ENCODE data around the gene OCSTAMP.

The OCSTAMP gene

DNA sequence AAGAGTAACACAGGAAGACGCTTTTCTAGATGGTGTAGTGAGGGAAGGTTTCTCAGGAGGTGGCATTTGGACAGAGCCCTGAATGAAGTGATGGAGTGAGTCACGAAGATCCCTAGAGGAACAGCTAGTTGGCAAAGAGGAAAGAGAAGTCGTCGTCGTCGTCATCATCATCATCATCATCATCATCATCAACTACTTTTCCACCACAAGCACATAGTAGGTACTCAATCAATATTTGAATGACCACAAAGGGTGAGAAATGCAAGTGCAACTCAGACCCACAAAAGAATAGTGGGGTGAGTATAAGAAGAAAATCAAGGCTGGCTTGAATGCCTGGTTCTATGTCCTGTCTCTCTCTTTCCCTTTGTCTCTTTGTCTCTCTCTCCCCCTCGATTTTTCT lies 28.3 kb upstream of the OCSTAMP start:
- no peak overlapping the region for H3K4me3 Mint-ChIP-seq
- H3K4me1 Mint-ChIP-seq, result peaks cover 13% of the 10 kb centered on the region
- H3K9me3 Mint-ChIP-seq, result no peaks in the 10 kb centered on the region
- no peaks in the 10 kb centered on the region for H3K36me3 Mint-ChIP-seq
- ATAC-seq (no peak), DNase-seq (ENCODE audit: low spot score in 2 of 2) (no peak)
- no peak overlapping the region for H3K27ac Mint-ChIP-seq

DNA sequence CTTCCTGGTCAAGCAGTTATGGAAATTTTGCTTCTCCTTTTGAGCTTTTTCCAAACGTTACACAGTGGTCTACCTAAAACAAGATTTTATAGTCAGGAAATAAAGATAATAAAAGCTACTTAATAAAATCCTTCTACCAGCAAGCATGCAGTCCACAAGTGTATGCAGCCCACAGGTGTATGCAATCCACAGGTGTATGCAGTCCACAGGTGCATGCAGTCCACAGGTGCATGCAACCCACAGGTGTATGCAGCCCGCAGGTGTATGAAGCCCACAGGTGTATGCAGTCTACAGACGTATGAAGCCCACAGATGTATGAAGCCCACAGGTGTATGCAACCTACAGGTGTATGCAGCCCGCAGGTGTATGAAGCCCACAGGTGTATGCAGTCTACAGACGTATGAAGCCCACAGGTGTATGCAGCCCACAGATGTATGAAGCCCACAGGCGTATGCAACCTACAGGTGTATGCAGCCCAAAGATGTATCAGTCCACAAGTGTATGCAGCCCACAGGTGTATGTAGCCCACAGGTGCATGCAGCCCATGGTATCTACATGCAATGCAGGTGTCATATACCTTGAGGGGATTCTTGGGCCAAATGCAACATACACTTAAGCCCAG lies 26.4 kb upstream of the OCSTAMP start:
- no peak for ATAC-seq
- Mint-ChIP-seq H3K4me1 (peaks cover 18% of the 10 kb centered on the region), H3K27ac (no peak overlapping the region), H3K9me3 (no peaks in the 10 kb centered on the region), H3K36me3 (no peaks in the 10 kb centered on the region), H3K4me3 (no peak overlapping the region)
- DNase-seq (ENCODE audit: low spot score in 2 of 2), result no peak

DNA sequence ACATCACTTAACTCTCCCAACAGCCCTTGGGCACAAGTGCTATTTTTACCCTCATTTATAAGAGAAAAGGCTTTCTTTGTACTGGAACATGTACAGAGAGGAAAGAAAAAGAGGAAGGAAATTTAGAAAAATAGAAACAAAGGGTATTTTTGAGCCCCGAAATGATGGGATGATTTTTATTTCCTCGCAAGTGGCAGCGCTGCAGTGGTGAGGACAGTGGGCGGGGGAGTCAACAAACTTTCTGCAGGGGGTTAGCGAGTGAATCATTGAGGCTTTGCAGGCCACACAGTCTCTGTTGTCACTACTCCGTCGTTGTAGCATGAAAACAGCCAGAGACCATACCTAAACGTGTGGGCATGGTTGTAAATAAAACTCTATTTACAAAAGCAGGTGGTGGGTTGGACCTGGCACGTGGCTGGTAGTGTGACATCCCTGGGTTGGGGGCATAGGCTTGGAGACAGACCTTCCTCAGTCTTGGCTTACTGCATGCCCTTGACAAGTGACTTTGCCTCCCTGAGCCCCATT lies 25.5 kb upstream of the OCSTAMP start:
- peaks cover 18% of the 10 kb centered on the region for H3K4me1 Mint-ChIP-seq
- ATAC-seq, result peak; percentile 93
- no peak for DNase-seq (ENCODE audit: low spot score in 2 of 2)

DNA sequence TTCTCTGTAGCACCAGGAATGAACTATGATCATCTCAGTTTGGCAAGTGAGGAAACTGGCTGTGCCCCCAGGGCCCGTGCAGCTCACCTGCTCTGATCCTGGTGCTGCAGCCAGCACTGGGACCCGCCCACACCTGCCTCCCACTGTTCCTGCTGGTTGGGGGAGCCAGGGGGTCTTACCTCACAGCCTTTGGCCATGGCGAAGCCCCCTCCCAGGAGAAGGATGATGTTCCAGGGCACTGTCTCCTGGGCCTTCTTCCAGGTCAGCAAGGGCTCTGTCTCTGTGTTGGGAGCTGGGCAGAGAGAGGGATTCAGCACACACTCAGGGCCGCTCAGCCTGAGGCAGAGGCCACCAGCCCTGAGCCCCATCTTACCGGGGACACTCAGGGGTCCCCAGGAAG lies 24.9 kb upstream of the OCSTAMP start:
- Mint-ChIP-seq H3K4me1 (peaks cover 18% of the 10 kb centered on the region), H3K4me3 (no peak overlapping the region), H3K9me3 (no peaks in the 10 kb centered on the region), H3K27ac (no peak overlapping the region), H3K36me3 (no peaks in the 10 kb centered on the region)
- ATAC-seq (no peak), DNase-seq (ENCODE audit: low spot score in 2 of 2) (no peak)

More for the DNA sequence above, 25.5 kb upstream of the OCSTAMP start:
- Mint-ChIP-seq H3K27ac (no peak overlapping the region), H3K36me3 (no peaks in the 10 kb centered on the region), H3K4me3 (no peak overlapping the region), H3K9me3 (no peaks in the 10 kb centered on the region)

DNA sequence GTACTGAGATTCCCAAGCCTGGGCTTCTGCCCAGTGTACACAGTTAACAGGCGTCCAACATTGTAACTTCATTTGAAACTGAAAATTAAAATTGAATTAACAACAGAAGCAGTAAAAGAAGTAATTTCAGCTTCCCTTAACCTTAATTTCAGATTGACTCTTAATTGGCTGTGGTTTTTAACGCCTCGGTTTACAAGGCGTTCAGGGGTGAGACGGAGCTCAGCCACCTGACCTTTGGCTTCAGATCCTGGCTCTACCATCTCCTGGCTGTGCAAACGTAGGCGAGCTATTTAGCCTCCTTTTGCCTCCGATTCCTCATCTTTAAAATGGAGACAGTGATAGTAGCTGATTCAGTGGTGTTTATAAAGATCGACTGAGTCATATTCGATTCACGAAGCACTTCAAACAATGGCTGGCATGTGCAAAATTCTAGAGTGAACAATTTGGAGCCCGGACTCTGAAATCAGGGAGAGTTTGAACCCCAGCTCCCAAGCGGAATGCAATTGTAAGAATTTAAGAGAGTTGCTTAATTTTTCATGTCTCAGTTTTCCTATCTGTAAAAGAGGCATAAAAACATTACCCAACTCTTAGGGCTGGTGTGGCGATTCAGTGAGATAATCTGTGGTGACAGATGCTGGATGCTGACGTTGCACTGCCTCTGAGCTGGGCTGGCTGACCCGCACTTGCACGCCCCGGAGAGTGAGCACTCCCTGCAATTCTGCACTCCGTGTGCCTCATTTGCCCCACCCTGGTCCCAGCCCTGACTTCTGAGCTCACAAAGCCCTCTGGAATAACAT lies 23.5 kb upstream of the OCSTAMP start:
- H3K27ac Mint-ChIP-seq, result no peak overlapping the region
- no peaks in the 10 kb centered on the region for H3K36me3 Mint-ChIP-seq
- DNase-seq (ENCODE audit: low spot score in 2 of 2) (no peak), ATAC-seq (peak; percentile 45)
- H3K4me3 Mint-ChIP-seq, result no peak overlapping the region
- peaks cover 18% of the 10 kb centered on the region for H3K4me1 Mint-ChIP-seq
- H3K9me3 Mint-ChIP-seq, result no peaks in the 10 kb centered on the region

DNA sequence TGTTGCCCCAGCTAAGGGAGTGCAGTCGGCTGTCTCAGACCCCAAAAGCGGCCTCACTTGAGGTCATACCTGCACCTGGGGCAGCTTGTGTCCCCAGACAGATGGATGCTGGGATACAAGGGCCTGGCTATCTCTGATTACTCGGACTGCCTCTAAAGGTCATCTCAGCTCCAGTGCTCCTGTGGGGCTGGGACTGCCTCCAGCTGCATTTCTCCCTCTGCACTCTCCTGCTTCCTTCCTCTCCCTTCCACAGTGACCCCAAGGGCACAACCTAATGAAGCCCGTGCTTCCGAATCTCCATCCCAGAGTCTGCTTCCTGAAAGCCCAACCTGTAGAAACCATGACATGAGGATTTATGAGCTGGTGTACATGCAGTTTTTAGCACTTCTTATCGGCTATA lies 22.8 kb upstream of the OCSTAMP start:
- Mint-ChIP-seq H3K36me3 (no peaks in the 10 kb centered on the region), H3K9me3 (no peaks in the 10 kb centered on the region), H3K27ac (no peak overlapping the region), H3K4me1 (peaks cover 18% of the 10 kb centered on the region), H3K4me3 (no peak overlapping the region)
- DNase-seq (ENCODE audit: low spot score in 2 of 2) (no peak), ATAC-seq (no peak)

DNA sequence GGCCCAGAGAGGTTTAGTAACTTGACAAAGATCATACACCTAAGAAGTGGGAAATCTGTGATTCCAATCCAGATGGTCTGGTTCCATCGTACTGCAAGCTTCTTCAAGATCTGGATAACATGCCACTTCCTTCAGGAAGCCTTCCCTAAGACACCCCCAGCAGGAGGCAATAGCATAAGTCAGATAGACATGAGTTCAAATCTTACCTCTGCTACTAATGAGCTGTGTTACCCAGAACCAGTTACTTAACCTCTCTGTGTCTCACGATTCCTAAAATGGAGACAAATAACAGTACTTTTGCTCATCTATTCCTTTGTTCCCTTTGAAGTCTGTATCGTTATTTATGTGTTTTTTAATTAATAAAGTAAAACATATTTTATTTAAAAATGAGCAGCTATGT lies 22.3 kb upstream of the OCSTAMP start:
- Mint-ChIP-seq H3K4me3 (no peak overlapping the region), H3K4me1 (peaks cover 18% of the 10 kb centered on the region), H3K27ac (no peak overlapping the region), H3K9me3 (no peaks in the 10 kb centered on the region), H3K36me3 (no peaks in the 10 kb centered on the region)
- DNase-seq (ENCODE audit: low spot score in 2 of 2) (no peak), ATAC-seq (no peak)

DNA sequence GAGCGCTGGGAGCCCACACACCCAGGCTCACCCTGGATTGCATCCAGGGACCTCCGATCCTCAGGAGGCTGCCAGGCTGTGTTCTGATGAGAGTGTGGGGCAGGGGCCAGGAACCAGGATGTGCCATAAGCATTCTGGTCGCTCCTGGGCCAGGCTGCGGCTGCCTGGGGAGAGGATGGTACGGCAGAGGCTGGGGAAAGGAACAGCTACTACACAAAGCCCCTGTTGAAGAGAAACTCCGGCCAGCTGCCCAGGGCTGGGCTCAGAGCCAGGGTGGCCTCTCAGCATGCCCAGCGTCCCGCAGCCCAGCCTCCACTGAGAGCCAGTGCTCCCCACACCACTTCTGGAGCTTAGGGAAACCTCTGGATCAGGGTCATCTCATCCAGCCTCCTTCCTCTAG lies 21.7 kb upstream of the OCSTAMP start:
- no peak for ATAC-seq
- no peak overlapping the region for H3K27ac Mint-ChIP-seq
- no peaks in the 10 kb centered on the region for H3K36me3 Mint-ChIP-seq
- no peak for DNase-seq (ENCODE audit: low spot score in 2 of 2)
- H3K4me1 Mint-ChIP-seq, result peaks cover 18% of the 10 kb centered on the region
- no peak overlapping the region for H3K4me3 Mint-ChIP-seq
- no peaks in the 10 kb centered on the region for H3K9me3 Mint-ChIP-seq

DNA sequence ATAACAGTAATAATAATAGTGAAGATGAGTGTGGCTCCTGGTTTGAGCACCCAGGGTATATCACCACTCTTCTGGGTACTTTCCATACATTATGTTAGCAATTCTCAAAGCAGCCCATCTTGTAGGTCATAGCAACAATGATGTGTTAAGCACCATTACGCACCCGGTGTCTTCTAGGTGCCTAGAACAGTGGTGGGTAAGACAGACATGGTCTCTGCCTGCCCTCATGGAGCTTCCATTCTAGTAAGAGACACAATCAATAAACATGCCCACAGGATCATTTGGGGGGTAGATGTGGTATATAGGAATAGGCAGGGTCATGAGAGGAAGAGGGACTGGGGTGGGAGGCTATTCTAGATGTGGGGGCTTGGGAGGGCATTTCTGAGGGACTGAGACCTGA lies 21.0 kb upstream of the OCSTAMP start:
- Mint-ChIP-seq H3K36me3 (no peaks in the 10 kb centered on the region), H3K27ac (no peak overlapping the region), H3K4me3 (no peak overlapping the region), H3K9me3 (no peaks in the 10 kb centered on the region), H3K4me1 (peaks cover 18% of the 10 kb centered on the region)
- ATAC-seq (no peak), DNase-seq (ENCODE audit: low spot score in 2 of 2) (no peak)

DNA sequence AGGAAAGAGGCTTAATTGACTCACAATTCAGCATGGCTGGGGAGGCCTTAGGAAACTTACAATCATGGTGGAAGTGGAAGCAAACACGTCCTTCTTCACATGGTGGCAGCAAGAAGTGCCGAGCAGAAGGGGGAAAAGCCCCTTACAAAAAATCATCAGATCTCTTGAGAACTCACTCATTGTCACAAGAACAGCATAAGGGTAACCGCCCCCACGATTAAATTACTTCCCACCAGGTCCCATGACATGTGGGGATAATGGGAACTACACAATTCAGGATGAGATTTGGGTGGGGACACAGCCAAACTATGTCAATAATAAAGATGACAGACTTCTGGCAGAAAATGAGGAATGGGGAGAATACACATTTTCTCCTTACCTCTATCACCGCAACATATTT lies 20.5 kb upstream of the OCSTAMP start:
- no peaks in the 10 kb centered on the region for H3K36me3 Mint-ChIP-seq
- peaks cover 14% of the 10 kb centered on the region for H3K4me1 Mint-ChIP-seq
- H3K27ac Mint-ChIP-seq, result no peak overlapping the region
- no peak for DNase-seq (ENCODE audit: low spot score in 2 of 2)
- no peaks in the 10 kb centered on the region for H3K9me3 Mint-ChIP-seq
- no peak overlapping the region for H3K4me3 Mint-ChIP-seq
- ATAC-seq, result no peak

DNA sequence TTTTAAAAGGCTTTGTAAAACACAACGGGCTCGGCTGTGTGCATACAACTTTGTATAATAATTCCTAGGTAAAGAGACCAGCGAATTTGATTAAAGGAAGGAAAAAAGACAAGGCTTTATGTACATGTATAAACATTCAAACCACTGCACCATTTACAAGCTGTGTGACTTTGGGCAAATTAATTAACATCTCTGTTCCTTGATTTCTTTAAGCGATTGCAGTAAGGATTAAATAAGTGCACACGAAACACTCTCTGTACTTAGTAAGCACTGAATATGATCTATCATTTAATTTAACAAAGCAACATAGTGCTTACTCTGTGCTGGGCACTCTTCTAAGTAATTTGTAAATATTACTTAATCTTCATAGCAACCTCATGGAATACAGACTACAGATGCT lies 19.5 kb upstream of the OCSTAMP start:
- H3K9me3 Mint-ChIP-seq, result no peaks in the 10 kb centered on the region
- H3K36me3 Mint-ChIP-seq, result no peaks in the 10 kb centered on the region
- ATAC-seq, result no peak
- no peak for DNase-seq (ENCODE audit: low spot score in 2 of 2)
- no peak overlapping the region for H3K27ac Mint-ChIP-seq
- peaks cover 9% of the 10 kb centered on the region for H3K4me1 Mint-ChIP-seq
- no peak overlapping the region for H3K4me3 Mint-ChIP-seq

DNA sequence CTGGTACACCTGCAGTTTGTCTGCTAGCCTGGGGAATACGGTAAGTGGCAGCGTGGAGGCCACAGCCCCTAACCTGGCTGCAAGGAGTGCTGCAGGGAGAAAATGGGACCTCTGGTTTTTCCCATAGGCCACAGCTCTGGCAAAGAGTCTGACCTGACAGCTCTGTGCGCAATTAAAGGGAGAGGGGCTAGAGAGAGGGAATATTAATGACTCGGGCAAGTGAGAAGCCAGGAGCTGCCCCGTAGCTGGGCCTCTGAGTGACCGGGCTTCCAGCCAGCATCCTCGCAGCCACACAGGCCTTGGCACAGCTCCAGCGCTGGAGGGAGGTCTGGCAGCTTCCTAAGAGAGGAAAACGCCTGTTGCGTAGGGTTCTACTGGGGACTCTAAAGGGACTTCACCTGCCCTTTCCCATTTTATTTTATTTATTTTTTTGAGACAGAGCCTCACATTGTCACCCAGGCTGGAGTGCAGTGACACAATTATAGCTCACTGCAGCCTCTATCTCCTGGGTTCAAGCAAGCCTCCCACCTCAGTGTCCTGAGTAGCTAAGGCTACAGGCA lies 18.2 kb upstream of the OCSTAMP start:
- no peak for DNase-seq (ENCODE audit: low spot score in 2 of 2)
- H3K27ac Mint-ChIP-seq, result no peak overlapping the region
- H3K4me1 Mint-ChIP-seq, result peaks cover 4% of the 10 kb centered on the region
- no peaks in the 10 kb centered on the region for H3K36me3 Mint-ChIP-seq
- H3K4me3 Mint-ChIP-seq, result no peak overlapping the region
- ATAC-seq, result no peak
- H3K9me3 Mint-ChIP-seq, result no peaks in the 10 kb centered on the region

DNA sequence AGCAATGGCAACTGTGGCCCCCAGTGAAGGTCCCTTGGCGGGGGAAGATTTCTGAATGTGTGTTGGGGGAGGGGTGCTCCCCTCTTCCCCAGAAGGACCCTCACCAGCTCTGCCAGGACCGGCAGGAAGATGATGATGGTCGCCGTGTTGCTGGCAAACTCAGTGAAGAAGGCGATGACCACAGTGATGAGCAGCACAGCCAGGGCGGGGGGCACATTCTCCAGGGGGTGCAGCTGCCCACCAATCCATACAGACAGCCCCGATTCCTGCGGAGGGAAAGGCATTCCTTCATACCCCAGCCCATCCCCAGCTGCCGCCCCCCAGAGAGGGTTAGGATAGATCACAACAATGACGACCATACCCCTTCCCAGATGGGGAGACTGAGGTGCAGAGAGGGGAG lies 15.7 kb upstream of the OCSTAMP start:
- no peaks in the 10 kb centered on the region for H3K4me1 Mint-ChIP-seq
- no peak overlapping the region for H3K27ac Mint-ChIP-seq
- DNase-seq (ENCODE audit: low spot score in 2 of 2), result no peak
- no peaks in the 10 kb centered on the region for H3K9me3 Mint-ChIP-seq
- H3K36me3 Mint-ChIP-seq, result no peaks in the 10 kb centered on the region
- ATAC-seq, result no peak
- H3K4me3 Mint-ChIP-seq, result no peak overlapping the region

DNA sequence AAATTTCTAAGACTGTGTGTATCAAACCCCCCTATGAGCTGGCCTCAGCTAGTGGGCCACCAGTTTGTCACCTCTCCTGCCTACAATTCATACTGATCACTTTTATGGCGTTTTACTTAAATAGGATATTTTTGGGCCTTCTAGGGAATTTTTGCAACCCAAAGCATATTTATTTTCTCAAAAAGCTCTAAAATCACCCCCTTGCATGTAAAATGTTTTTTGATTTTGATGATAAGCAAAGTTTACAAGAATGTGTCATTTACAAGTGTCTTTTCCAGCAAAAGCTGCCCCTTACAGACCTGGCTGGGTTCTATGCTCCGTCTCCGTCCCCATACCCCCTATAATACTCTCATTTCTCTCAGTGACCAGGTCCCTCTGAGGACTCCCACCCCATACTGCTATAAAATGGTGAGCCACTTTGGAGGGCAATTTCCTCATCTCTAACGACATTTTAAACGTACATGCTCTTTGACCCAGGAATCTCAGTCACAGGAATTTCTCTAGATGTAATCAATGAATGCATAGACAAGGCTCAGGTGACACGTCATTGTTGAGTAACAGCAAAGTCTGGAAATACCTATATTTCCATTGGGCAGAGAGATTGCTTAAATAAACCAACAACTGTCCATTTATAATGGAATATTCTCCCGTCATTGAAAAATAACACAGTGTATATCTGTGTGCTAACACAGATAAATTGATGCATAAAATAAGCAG lies 13.9 kb upstream of the OCSTAMP start:
- ATAC-seq (no peak), DNase-seq (ENCODE audit: low spot score in 2 of 2) (no peak)
- Mint-ChIP-seq H3K4me1 (peaks cover 16% of the 10 kb centered on the region), H3K36me3 (no peaks in the 10 kb centered on the region), H3K9me3 (no peaks in the 10 kb centered on the region), H3K4me3 (no peak overlapping the region), H3K27ac (no peak overlapping the region)

DNA sequence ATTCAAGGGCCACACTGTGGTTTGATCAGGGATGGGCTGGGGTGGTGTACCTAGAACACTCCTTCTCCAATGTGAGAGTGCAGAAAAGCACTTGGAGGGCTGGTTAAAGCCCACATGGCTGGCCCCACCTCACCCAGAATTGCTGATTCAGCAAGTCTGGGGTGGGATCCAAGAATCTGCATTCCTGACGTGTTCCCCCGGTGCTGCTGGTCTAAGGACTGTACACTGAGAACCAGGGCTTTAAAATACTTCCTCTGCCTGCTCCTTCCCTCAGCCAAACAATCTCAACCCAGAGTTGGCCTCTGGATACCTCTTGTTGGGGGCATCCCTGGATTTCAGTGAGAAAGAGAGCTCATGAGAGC lies 13.4 kb upstream of the OCSTAMP start:
- H3K4me1 Mint-ChIP-seq, result peaks cover 22% of the 10 kb centered on the region
- DNase-seq (ENCODE audit: low spot score in 2 of 2) (no peak), ATAC-seq (no peak)
- no peak overlapping the region for H3K27ac Mint-ChIP-seq
- no peaks in the 10 kb centered on the region for H3K9me3 Mint-ChIP-seq
- H3K36me3 Mint-ChIP-seq, result no peaks in the 10 kb centered on the region
- H3K4me3 Mint-ChIP-seq, result no peak overlapping the region

All from stimulated activated effector memory CD8-positive, alpha-beta T cell treated with anti-CD3 and anti-CD28 coated beads, Interleukin-12 subunit alpha, Interleukin-12 subunit beta, amount 100 ng/mL, for 72 hours (primary cell).